Measurements from ENCODE around the gene ZSWIM5.
"Not testable (repeated sequence)": the region's sequence is repeated elsewhere in the genome, so short reads cannot be mapped to it uniquely, and the experiment has no call there.

ZSWIM5 gene

GRCh38 chr1:45141247-45142003 is 65.0 kb downstream of the ZSWIM5 start:
- Histone ChIP-seq H3K27me3 (no peaks in the 10 kb centered on the region), H3K9me3 (no peaks in the 10 kb centered on the region), H3K4me3 (no peak overlapping the region), H3K27ac (no peak overlapping the region), H3K4me1 (no peaks in the 10 kb centered on the region), H3K36me3 (no peaks in the 10 kb centered on the region)
- DNase-seq = no peak
- intact Hi-C loops (cut with DNase I; ENCODE audit: low total_unique reads) = no loop called here
- TF ChIP-seq, protein P1, sequence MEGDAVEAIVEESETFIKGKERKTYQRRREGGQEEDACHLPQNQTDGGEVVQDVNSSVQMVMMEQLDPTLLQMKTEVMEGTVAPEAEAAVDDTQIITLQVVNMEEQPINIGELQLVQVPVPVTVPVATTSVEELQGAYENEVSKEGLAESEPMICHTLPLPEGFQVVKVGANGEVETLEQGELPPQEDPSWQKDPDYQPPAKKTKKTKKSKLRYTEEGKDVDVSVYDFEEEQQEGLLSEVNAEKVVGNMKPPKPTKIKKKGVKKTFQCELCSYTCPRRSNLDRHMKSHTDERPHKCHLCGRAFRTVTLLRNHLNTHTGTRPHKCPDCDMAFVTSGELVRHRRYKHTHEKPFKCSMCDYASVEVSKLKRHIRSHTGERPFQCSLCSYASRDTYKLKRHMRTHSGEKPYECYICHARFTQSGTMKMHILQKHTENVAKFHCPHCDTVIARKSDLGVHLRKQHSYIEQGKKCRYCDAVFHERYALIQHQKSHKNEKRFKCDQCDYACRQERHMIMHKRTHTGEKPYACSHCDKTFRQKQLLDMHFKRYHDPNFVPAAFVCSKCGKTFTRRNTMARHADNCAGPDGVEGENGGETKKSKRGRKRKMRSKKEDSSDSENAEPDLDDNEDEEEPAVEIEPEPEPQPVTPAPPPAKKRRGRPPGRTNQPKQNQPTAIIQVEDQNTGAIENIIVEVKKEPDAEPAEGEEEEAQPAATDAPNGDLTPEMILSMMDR (IDR thresholded peaks at IDR 0.05) = no peak

DNA sequence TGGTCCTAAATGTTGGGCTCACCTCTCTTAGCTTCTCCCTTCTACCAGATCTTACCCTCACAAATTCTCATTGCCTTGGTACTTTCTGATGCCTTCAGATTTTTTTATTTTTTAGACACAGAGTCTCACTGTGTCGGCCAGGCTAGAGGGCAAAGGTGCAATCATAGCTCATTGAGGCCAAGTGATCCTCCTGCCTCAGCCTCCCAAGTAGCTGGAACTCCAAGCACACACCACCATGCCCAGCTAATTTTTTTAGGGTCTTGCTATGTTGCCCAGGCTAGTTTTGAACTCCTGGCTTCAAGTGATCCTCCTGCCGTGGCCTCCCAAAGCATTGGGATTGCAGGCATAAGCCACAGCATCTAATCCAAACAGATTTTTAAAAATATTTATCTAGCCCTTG is 69.4 kb downstream of the ZSWIM5 start:
- DNase-seq = no peak
- Histone ChIP-seq H3K4me1 (no peaks in the 10 kb centered on the region), H3K9me3 (no peaks in the 10 kb centered on the region), H3K4me3 (no peak overlapping the region), H3K27ac (no peak overlapping the region), H3K27me3 (no peaks in the 10 kb centered on the region), H3K36me3 (no peaks in the 10 kb centered on the region)
- intact Hi-C loops (cut with DNase I; ENCODE audit: low total_unique reads) = no loop called here
- TF ChIP-seq, protein P1 (IDR thresholded peaks at IDR 0.05) = no peak

DNA sequence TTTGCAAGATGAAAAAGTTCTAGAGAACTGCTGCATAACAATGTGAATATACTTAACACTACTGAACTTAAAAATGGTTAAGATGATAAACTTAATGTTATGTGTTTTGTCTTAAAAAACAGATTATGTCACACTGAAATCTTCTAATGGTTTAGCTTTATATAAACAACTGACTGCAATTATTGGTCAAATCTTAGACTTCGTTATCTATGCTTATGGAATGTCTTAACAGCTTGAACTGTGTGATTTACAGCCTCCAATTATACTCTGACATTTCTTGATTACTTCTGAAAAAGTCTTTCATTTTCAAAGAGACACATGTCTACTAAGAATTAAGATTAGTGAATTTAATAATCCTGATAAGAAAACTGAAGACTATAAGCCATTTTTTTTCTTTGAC is 71.1 kb downstream of the ZSWIM5 start:
- DNase-seq = no peak
- intact Hi-C loops (cut with DNase I; ENCODE audit: low total_unique reads) = no loop called here
- no peak overlapping the region for H3K4me3 ChIP-seq
- no peaks in the 10 kb centered on the region for H3K4me1 ChIP-seq
- H3K27ac ChIP-seq = no peak overlapping the region
- no peaks in the 10 kb centered on the region for H3K9me3 ChIP-seq
- H3K27me3 ChIP-seq = no peaks in the 10 kb centered on the region
- TF ChIP-seq, protein P1 (IDR thresholded peaks at IDR 0.05) = no peak
- no peaks in the 10 kb centered on the region for H3K36me3 ChIP-seq

DNA sequence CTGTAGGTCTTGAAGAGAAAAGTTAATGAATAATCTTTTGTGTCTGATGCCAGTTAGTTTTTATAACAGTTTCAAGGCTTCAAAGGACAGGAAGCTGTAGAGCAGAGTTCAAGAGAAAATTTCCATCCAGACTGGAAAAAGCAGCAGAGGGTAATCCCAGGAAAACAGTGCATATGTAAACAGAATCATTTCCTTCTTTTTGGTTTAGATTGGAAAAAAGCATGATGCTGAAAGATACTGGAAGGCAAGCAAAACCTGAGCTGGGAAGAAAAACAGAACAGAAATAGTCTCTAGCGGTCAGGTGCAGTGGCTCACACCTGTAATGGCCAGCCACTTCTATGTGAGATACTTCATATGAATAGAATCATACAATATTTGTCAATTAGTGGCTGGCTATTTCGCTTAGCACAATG is 71.9 kb downstream of the ZSWIM5 start:
- no peaks in the 10 kb centered on the region for H3K27me3 ChIP-seq
- H3K9me3 ChIP-seq = no peaks in the 10 kb centered on the region
- H3K4me1 ChIP-seq = no peaks in the 10 kb centered on the region
- no peak overlapping the region for H3K27ac ChIP-seq
- intact Hi-C loops (cut with DNase I; ENCODE audit: low total_unique reads) = no loop called here
- H3K36me3 ChIP-seq = no peaks in the 10 kb centered on the region
- H3K4me3 ChIP-seq = no peak overlapping the region
- TF ChIP-seq, protein P1 (IDR thresholded peaks at IDR 0.05) = no peak
- no peak for DNase-seq

GRCh38 chr1:45132719-45133118 is 73.7 kb downstream of the ZSWIM5 start:
- H3K27ac ChIP-seq; H3K9me3 ChIP-seq; H3K27me3 ChIP-seq; intact Hi-C loops (cut with DNase I; ENCODE audit: low total_unique reads); H3K4me3 ChIP-seq; DNase-seq; H3K4me1 ChIP-seq; H3K36me3 ChIP-seq: not testable (repeated sequence)

DNA sequence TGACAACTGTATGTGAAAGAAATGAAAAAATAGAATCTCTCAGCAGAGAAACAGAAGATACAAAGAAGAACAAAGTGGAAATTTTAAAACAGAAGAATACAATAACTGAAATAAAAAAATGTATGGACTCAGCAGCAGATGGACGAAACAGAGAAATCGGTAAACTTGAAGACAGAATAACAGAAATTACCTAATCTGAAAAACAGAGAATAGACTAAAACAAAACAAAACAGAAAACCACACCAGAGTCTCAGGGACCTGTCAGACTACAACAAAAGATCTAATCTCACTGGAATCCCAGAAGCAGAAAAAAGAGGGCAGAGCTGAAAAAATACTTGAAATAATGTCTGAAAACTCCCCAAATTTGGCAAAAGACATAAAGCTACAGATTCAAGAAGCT is 83.0 kb downstream of the ZSWIM5 start:
- TF ChIP-seq, protein P1 (IDR thresholded peaks at IDR 0.05) = no peak
- H3K4me3 ChIP-seq = no peak overlapping the region
- H3K36me3 ChIP-seq = no peaks in the 10 kb centered on the region
- H3K4me1 ChIP-seq = no peaks in the 10 kb centered on the region
- no peak for DNase-seq
- no peak overlapping the region for H3K27ac ChIP-seq
- H3K27me3 ChIP-seq = no peaks in the 10 kb centered on the region
- H3K9me3 ChIP-seq = no peaks in the 10 kb centered on the region
- intact Hi-C loops (cut with DNase I; ENCODE audit: low total_unique reads) = no loop called here

All from tibial artery (tissue), 4 donors.